Neutrophil (primary cell): Measurements from ENCODE around the gene RARRES2.

ENCODE experiments used
- H3K27ac ChIP-seq: fragments of 200-600 bp; sonication (generic); 2 replicates; pipeline ENCODE4 v1.5.1; 2016; ENCODE audit warnings: mild to moderate bottlenecking, moderate library complexity
- H3K27me3 ChIP-seq: fragments of 200-600 bp; sonication (generic); 2 replicates; pipeline ENCODE4 v1.6.0; 2016; ENCODE audit warnings: mild to moderate bottlenecking
- H3K36me3 ChIP-seq: fragments of 200-600 bp; sonication (generic); 2 replicates; pipeline ENCODE4 v1.5.1; 2017
- H3K4me1 ChIP-seq, 2 experiments: fragments of 200-600 bp in 1 of 2; sonication (generic) in 1 of 2; 1 replicate in 1 of 2; 2 replicates in 1 of 2; pipeline versions ENCODE4 v1.5.1 to v1.6.1; 2013 to 2016; ENCODE audit warnings: low read depth in 1 of 2, low read length in 1 of 2, mild to moderate bottlenecking in 1 of 2, moderate library complexity in 1 of 2; ENCODE audit not compliant: control insufficient read depth in 1 of 2, insufficient read depth in 1 of 2
- H3K4me3 ChIP-seq, 2 experiments: fragments of 200-600 bp in 1 of 2; sonication (generic) in 1 of 2; 1 replicate in 1 of 2; 2 replicates in 1 of 2; pipeline ENCODE4 v1.5.1; 2013 to 2016; ENCODE audit warnings: low read depth in 1 of 2, low read length in 1 of 2, mild to moderate bottlenecking in 1 of 2, moderate library complexity in 1 of 2
- H3K9me3 ChIP-seq: fragments of 200-600 bp; sonication (generic); 2 replicates; pipeline ENCODE4 v1.5.1; 2016
- TF ChIP-seq, protein P1 (sequence below): fragments of 200-600 bp; sonication (generic); IDR thresholded peaks from 2 replicates; pipeline ENCODE4 v1.5.1; 2016; ENCODE audit warnings: antibody characterized with exemption

The RARRES2 gene

GRCh38 chr7:150358988-150359621, 17.7 kb upstream of the RARRES2 start:
- peaks cover 9 to 11% of the 10 kb centered on the region in 2 experiments for H3K4me1 ChIP-seq
- TF ChIP-seq, protein P1, sequence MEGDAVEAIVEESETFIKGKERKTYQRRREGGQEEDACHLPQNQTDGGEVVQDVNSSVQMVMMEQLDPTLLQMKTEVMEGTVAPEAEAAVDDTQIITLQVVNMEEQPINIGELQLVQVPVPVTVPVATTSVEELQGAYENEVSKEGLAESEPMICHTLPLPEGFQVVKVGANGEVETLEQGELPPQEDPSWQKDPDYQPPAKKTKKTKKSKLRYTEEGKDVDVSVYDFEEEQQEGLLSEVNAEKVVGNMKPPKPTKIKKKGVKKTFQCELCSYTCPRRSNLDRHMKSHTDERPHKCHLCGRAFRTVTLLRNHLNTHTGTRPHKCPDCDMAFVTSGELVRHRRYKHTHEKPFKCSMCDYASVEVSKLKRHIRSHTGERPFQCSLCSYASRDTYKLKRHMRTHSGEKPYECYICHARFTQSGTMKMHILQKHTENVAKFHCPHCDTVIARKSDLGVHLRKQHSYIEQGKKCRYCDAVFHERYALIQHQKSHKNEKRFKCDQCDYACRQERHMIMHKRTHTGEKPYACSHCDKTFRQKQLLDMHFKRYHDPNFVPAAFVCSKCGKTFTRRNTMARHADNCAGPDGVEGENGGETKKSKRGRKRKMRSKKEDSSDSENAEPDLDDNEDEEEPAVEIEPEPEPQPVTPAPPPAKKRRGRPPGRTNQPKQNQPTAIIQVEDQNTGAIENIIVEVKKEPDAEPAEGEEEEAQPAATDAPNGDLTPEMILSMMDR = no peak
- H3K36me3 ChIP-seq = no peaks in the 10 kb centered on the region
- no peaks in the 10 kb centered on the region for H3K9me3 ChIP-seq
- no peak overlapping the region for H3K4me3 ChIP-seq
- no peaks in the 10 kb centered on the region for H3K27me3 ChIP-seq
- H3K27ac ChIP-seq = no peak overlapping the region

GRCh38 chr7:150358433-150358832, 17.0 kb upstream of the RARRES2 start:
- no peaks in the 10 kb centered on the region for H3K27me3 ChIP-seq
- TF ChIP-seq, protein P1 = no peak
- H3K27ac ChIP-seq = no peak overlapping the region
- no peak overlapping the region for H3K4me3 ChIP-seq
- H3K36me3 ChIP-seq = no peaks in the 10 kb centered on the region
- peaks cover 3 to 4% of the 10 kb centered on the region in 2 experiments for H3K4me1 ChIP-seq
- no peaks in the 10 kb centered on the region for H3K9me3 ChIP-seq

DNA sequence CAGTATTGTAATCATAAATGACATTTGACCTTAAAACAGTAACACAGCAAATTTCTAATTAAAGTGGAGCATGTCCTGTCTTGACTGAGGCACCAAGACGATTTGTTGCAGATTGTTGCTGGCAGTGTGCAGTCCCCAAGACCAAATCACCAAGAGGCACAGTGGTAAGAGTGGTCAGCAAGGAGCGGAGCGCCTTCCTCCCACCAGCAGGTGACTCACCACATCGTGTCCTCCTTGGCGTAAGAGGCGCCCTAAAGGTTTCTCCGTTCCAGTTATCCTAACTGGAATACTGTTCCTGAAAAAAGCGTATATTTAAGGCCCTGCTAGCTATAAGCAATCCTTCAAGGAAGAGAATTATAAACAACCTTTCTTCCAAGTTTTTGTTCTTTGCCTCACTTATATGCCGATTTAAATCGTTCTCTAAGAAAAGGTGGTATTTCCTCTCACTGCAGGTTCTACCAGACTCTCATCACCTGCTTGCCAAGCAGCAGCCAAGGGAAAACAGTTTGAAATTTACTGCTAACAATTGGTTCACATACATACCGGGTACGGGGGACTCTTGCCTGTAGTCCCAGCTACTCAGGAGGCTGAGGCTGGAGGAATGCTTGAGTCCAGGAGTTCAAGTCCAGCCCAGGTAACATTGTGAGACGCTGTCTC, 16.5 kb upstream of the RARRES2 start:
- Histone ChIP-seq H3K36me3 (no peaks in the 10 kb centered on the region), H3K4me1 (no peaks in the 10 kb centered on the region), H3K27me3 (no peaks in the 10 kb centered on the region), H3K9me3 (no peaks in the 10 kb centered on the region), H3K4me3 (no peak overlapping the region), H3K27ac (no peak overlapping the region)
- TF ChIP-seq, protein P1 = no peak

- Histone ChIP-seq H3K27me3 (no peaks in the 10 kb centered on the region), H3K9me3 (no peaks in the 10 kb centered on the region), H3K4me1 (no peaks in the 10 kb centered on the region), H3K4me3 (no peak overlapping the region), H3K27ac (no peak overlapping the region), H3K36me3 (no peaks in the 10 kb centered on the region)
- TF ChIP-seq, protein P1 = no peak
Measured at GRCh38 chr7:150357270-150357669, 15.8 kb upstream of the RARRES2 start.

GRCh38 chr7:150356265-150356897, 15.0 kb upstream of the RARRES2 start:
- H3K4me3 ChIP-seq = no peak overlapping the region
- TF ChIP-seq, protein P1 = peak; percentile 10

More at GRCh38 chr7:150356265-150356897, 15.0 kb upstream of the RARRES2 start:
- Histone ChIP-seq H3K36me3 (no peaks in the 10 kb centered on the region), H3K9me3 (no peaks in the 10 kb centered on the region), H3K4me1 (no peaks in the 10 kb centered on the region), H3K27ac (no peak overlapping the region), H3K27me3 (no peaks in the 10 kb centered on the region)
